Fibroblast of pulmonary artery (primary cell): ENCODE results near the gene MFAP1.
"Not testable (repeated sequence)": the region's sequence is repeated elsewhere in the genome, so short reads cannot be mapped to it uniquely, and the experiment has no call there.

Source experiments
- DNase-seq: peaks from one replicate; pipeline ENCODE4 v3.0.0-alpha.2; 2010; ENCODE audit warnings: low read depth
- H3K4me3 ChIP-seq: replicated peaks from 2 replicates; pipeline ENCODE4 v1.5.1; 2011; ENCODE audit warnings: low read depth, mild to moderate bottlenecking, control low read depth, low read length, moderate library complexity
- CTCF ChIP-seq: IDR thresholded peaks from 2 replicates; pipeline ENCODE4 v1.5.1; 2011; ENCODE audit warnings: mild to moderate bottlenecking, control low read depth, low read length, inconsistent platforms; ENCODE audit errors: missing control alignments

The MFAP1 gene

GRCh38 chr15:43824302-43825246 lies at the start of gene MFAP1:
TSS of gene MFAP1 (minus strand) at chr15:43824690. CDS start at chr15:43824569, 121 bp downstream.
- peak within 1 kb of the TSS; percentile 88 for H3K4me3 ChIP-seq
- DNase-seq, result peak; percentile 99
- no peak for TF ChIP-seq CTCF

- TF ChIP-seq CTCF, result no peak
- H3K4me3 ChIP-seq, result no peak overlapping the region
- no peak for DNase-seq
Observed at GRCh38 chr15:43873651-43874050, 49.2 kb upstream of the MFAP1 start.

GRCh38 chr15:43872416-43873020 lies 48.0 kb upstream of the MFAP1 start:
- DNase-seq, result peak; percentile 90

GRCh38 chr15:43871835-43872234 lies 47.3 kb upstream of the MFAP1 start:
- TF ChIP-seq CTCF, result no peak
- DNase-seq, result no peak
- no peak overlapping the region for H3K4me3 ChIP-seq

More at GRCh38 chr15:43872416-43873020, 48.0 kb upstream of the MFAP1 start:
- TF ChIP-seq CTCF, result peak; percentile 78
- H3K4me3 ChIP-seq, result no peak overlapping the region

- DNase-seq, result peak; percentile 51
- no peak overlapping the region for H3K4me3 ChIP-seq
- no peak for TF ChIP-seq CTCF
Observed at GRCh38 chr15:43868406-43868805, 43.9 kb upstream of the MFAP1 start.

GRCh38 chr15:43867096-43867495 lies 42.6 kb upstream of the MFAP1 start:
- TF ChIP-seq CTCF, result no peak
- DNase-seq, result no peak

GRCh38 chr15:43866636-43867035 lies 42.1 kb upstream of the MFAP1 start:
- H3K4me3 ChIP-seq, DNase-seq: not testable (repeated sequence)

More at GRCh38 chr15:43867096-43867495, 42.6 kb upstream of the MFAP1 start:
- H3K4me3 ChIP-seq, result no peak overlapping the region
